Measurements from ENCODE around the gene CELA1. TPM values are rescaled to one million over a fixed set of nuclear protein-coding genes. Genes with fewer than 3 reads are reported as not detected.

Gene CELA1
- total RNA-seq, 1 donor from 2014 or later: not detected

- H3K27ac Mint-ChIP-seq: no peak overlapping the region
- no peaks in the 10 kb centered on the region for H3K9me3 Mint-ChIP-seq (ENCODE audit: low read depth)
- H3K27me3 Mint-ChIP-seq: peaks cover 9% of the 10 kb centered on the region
- no peak overlapping the region for H3K4me3 Mint-ChIP-seq (ENCODE audit: low read depth)
- no peaks in the 10 kb centered on the region for H3K36me3 Mint-ChIP-seq (ENCODE audit: insufficient read depth)
- H3K4me1 Mint-ChIP-seq (ENCODE audit: low read depth): no peaks in the 10 kb centered on the region
- TF ChIP-seq, protein P1, sequence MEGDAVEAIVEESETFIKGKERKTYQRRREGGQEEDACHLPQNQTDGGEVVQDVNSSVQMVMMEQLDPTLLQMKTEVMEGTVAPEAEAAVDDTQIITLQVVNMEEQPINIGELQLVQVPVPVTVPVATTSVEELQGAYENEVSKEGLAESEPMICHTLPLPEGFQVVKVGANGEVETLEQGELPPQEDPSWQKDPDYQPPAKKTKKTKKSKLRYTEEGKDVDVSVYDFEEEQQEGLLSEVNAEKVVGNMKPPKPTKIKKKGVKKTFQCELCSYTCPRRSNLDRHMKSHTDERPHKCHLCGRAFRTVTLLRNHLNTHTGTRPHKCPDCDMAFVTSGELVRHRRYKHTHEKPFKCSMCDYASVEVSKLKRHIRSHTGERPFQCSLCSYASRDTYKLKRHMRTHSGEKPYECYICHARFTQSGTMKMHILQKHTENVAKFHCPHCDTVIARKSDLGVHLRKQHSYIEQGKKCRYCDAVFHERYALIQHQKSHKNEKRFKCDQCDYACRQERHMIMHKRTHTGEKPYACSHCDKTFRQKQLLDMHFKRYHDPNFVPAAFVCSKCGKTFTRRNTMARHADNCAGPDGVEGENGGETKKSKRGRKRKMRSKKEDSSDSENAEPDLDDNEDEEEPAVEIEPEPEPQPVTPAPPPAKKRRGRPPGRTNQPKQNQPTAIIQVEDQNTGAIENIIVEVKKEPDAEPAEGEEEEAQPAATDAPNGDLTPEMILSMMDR (IDR thresholded peaks at IDR 0.05; ENCODE audit: unreplicated experiment): no peak
- no peak for DNase-seq (ENCODE audit: low spot score, unreplicated experiment)
Measured at GRCh38 chr12:51379571-51379970, 33.1 kb upstream of the CELA1 start.

- Mint-ChIP-seq H3K4me3 (ENCODE audit: low read depth) (no peak overlapping the region), H3K36me3 (ENCODE audit: insufficient read depth) (no peaks in the 10 kb centered on the region), H3K9me3 (ENCODE audit: low read depth) (no peaks in the 10 kb centered on the region), H3K4me1 (ENCODE audit: low read depth) (no peaks in the 10 kb centered on the region), H3K27ac (no peak overlapping the region), H3K27me3 (peaks cover 6% of the 10 kb centered on the region)
- no peak for DNase-seq (ENCODE audit: low spot score, unreplicated experiment)
- TF ChIP-seq, protein P1 (IDR thresholded peaks at IDR 0.05; ENCODE audit: unreplicated experiment): no peak
Measured at GRCh38 chr12:51378749-51379148, 32.3 kb upstream of the CELA1 start.

GRCh38 chr12:51377099-51377984 lies 30.9 kb upstream of the CELA1 start:
- DNase-seq (ENCODE audit: low spot score, unreplicated experiment): no peak
- Mint-ChIP-seq H3K4me3 (ENCODE audit: low read depth) (no peak overlapping the region), H3K9me3 (ENCODE audit: low read depth) (no peaks in the 10 kb centered on the region), H3K27me3 (no peaks in the 10 kb centered on the region), H3K27ac (peak overlapping the region; percentile 9), H3K36me3 (ENCODE audit: insufficient read depth) (no peaks in the 10 kb centered on the region), H3K4me1 (ENCODE audit: low read depth) (no peaks in the 10 kb centered on the region)
- TF ChIP-seq, protein P1 (IDR thresholded peaks at IDR 0.05; ENCODE audit: unreplicated experiment): no peak

GRCh38 chr12:51374856-51375255 lies 28.4 kb upstream of the CELA1 start:
- no peak overlapping the region for H3K27ac Mint-ChIP-seq
- TF ChIP-seq, protein P1 (IDR thresholded peaks at IDR 0.05; ENCODE audit: unreplicated experiment): no peak
- H3K36me3 Mint-ChIP-seq (ENCODE audit: insufficient read depth): no peaks in the 10 kb centered on the region
- no peak overlapping the region for H3K4me3 Mint-ChIP-seq (ENCODE audit: low read depth)
- H3K27me3 Mint-ChIP-seq: no peaks in the 10 kb centered on the region
- H3K9me3 Mint-ChIP-seq (ENCODE audit: low read depth): no peaks in the 10 kb centered on the region
- peaks cover 11% of the 10 kb centered on the region for H3K4me1 Mint-ChIP-seq (ENCODE audit: low read depth)
- no peak for DNase-seq (ENCODE audit: low spot score, unreplicated experiment)

GRCh38 chr12:51374361-51374760 lies 27.9 kb upstream of the CELA1 start:
- TF ChIP-seq, protein P1 (IDR thresholded peaks at IDR 0.05; ENCODE audit: unreplicated experiment): no peak
- H3K9me3 Mint-ChIP-seq (ENCODE audit: low read depth): no peaks in the 10 kb centered on the region
- no peaks in the 10 kb centered on the region for H3K36me3 Mint-ChIP-seq (ENCODE audit: insufficient read depth)
- H3K27me3 Mint-ChIP-seq: no peaks in the 10 kb centered on the region
- H3K27ac Mint-ChIP-seq: no peak overlapping the region
- peaks cover 11% of the 10 kb centered on the region for H3K4me1 Mint-ChIP-seq (ENCODE audit: low read depth)
- no peak for DNase-seq (ENCODE audit: low spot score, unreplicated experiment)
- H3K4me3 Mint-ChIP-seq (ENCODE audit: low read depth): no peak overlapping the region

All from progenitor cell of endocrine pancreas (in vitro differentiated cells).